ENCODE results near the gene GAB1.

GRCh38 chr4:143306788-143307187 lies 29.9 kb upstream of the GAB1 start:
- no peak for TF ChIP-seq CTCF (IDR thresholded peaks at IDR 0.05)
- TF ChIP-seq ZFX (IDR thresholded peaks at IDR 0.05; ENCODE audit: borderline replicate concordance): no peak

All from 22Rv1 (cell line).